Mucosa of descending colon (tissue), 3 donors: Measurements from ENCODE around the gene SALL3. TPM values are rescaled to one million over a fixed set of nuclear protein-coding genes. Genes with fewer than 3 reads are reported as not detected.

Experiments
- ATAC-seq: fragments of 200-7000 bp; cut with Tn5 transposase; one replicate; pipeline ENCODE4 v1.9.1; 2020; ENCODE audit warnings: mild to moderate bottlenecking, moderate library complexity
- DNase-seq, 3 donors: peaks; one replicate each; pipeline ENCODE4 v3.0.0-alpha.2; 2020
- H3K36me3 ChIP-seq: fragments of 200-600 bp; one replicate; pipeline ENCODE4 v1.8.0; 2021; ENCODE audit warnings: low read depth, mild to moderate bottlenecking
- H3K4me1 ChIP-seq: fragments of 200-600 bp; one replicate; pipeline ENCODE4 v1.8.0; 2021; ENCODE audit warnings: low read depth, mild to moderate bottlenecking
- H3K4me3 ChIP-seq: fragments of 200-600 bp; one replicate; pipeline ENCODE4 v1.8.0; 2021; ENCODE audit warnings: mild to moderate bottlenecking
- H3K9me3 ChIP-seq: fragments of 200-600 bp; one replicate; pipeline ENCODE4 v1.8.0; 2021; ENCODE audit warnings: mild to moderate bottlenecking
- CTCF ChIP-seq: fragments of 200-600 bp; IDR thresholded peaks from one replicate; pipeline ENCODE4 v1.8.0; 2022; ENCODE audit warnings: antibody characterized with exemption, mild to moderate bottlenecking
- intact Hi-C, 2 donors: fragments of 100-400 bp; cut with DNase I in 1 of 2; cut with micrococcal nuclease in 1 of 2; formaldehyde crosslinking; loops; one replicate each; pipeline versions ENCODE4 v1.11.0 to v1.11.1; 2022; cut with DNase I, micrococcal nuclease
- total RNA-seq, 3 donors: library from RNA; stranded (reverse); fragmentation: NEBNext Ultra II Directional in 2 of 3; extraction: Animal tissue kit (Norgen Biotek cat#: 25700) in 2 of 3; gene quantifications; one replicate each; pipeline versions ENCODE4 v1.2.1 to v1.2.4, GENCODE V29; 2021 to 2023
- donor health status: DM: no; HTN: no; CAD: no; lungs with moderate emphysema.
- donor health status: DM: no; HTN: no; CAD: no.
- donor health status: DM: no; HTN: yes; CAD: no.

The SALL3 gene
- total RNA-seq, 3 donors from 2014 or later: not detected

DNA sequence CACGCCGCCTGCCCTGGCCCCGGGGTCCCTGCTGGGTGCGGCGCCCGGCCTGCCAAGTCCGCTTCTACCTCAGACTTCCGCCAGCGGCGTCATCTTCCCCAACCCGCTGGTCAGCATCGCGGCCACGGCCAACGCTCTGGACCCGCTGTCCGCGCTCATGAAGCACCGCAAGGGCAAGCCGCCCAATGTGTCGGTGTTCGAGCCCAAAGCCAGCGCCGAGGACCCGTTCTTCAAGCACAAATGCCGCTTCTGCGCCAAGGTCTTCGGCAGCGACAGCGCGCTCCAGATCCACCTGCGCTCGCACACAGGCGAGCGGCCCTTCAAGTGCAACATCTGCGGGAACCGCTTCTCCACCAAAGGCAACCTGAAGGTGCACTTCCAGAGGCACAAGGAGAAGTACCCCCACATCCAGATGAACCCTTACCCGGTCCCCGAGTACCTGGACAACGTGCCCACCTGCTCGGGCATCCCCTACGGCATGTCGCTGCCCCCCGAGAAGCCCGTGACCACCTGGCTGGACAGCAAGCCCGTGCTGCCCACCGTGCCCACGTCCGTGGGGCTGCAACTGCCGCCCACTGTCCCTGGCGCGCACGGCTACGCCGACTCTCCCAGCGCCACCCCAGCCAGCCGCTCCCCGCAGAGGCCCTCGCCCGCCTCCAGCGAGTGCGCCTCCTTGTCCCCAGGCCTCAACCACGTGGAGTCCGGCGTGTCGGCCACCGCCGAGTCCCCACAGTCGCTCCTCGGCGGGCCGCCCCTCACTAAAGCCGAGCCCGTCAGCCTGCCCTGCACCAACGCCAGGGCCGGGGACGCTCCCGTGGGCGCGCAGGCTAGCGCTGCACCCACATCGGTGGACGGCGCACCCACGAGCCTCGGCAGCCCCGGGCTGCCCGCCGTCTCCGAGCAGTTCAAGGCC is 13.7 kb downstream of the SALL3 start:
- H3K9me3 ChIP-seq: peaks cover 10% of the 10 kb centered on the region
- no peaks in the 10 kb centered on the region for H3K4me1 ChIP-seq
- H3K36me3 ChIP-seq: no peaks in the 10 kb centered on the region
- no peak for TF ChIP-seq CTCF
- H3K4me3 ChIP-seq: no peak overlapping the region
- DNase-seq: peak in 1 of 3 donors; percentile 36
- intact Hi-C loops: no loop called here
- no peak for ATAC-seq

DNA sequence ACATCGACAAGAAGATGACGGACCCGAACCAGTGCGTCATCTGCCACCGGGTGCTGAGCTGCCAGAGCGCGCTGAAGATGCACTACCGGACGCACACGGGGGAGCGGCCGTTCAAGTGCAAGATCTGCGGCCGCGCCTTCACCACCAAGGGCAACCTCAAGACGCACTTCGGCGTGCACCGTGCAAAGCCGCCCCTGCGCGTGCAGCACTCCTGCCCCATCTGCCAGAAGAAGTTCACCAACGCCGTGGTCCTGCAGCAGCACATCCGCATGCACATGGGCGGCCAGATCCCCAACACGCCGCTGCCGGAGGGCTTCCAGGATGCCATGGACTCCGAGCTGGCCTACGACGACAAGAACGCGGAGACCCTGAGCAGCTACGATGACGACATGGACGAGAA is 14.4 kb downstream of the SALL3 start:
- Histone ChIP-seq H3K36me3 (no peaks in the 10 kb centered on the region), H3K9me3 (peaks cover 10% of the 10 kb centered on the region), H3K4me1 (no peaks in the 10 kb centered on the region), H3K4me3 (no peak overlapping the region)
- DNase-seq (peak in 1 of 3 donors; percentile 34), ATAC-seq (no peak)
- TF ChIP-seq CTCF: no peak
- intact Hi-C loops: no loop called here

- peak in 1 of 3 donors; percentile 45 for DNase-seq
- H3K36me3 ChIP-seq: no peaks in the 10 kb centered on the region
- peaks cover 10% of the 10 kb centered on the region for H3K9me3 ChIP-seq
- no peak for ATAC-seq
- no peak for TF ChIP-seq CTCF
- intact Hi-C loops: no loop called here
- no peaks in the 10 kb centered on the region for H3K4me1 ChIP-seq
- H3K4me3 ChIP-seq: no peak overlapping the region
Measured at GRCh38 chr18:78994531-78994930, 14.9 kb downstream of the SALL3 start.

- DNase-seq (peak in 1 of 3 donors; percentile 37), ATAC-seq (no peak)
- intact Hi-C loops: no loop called here
- Histone ChIP-seq H3K36me3 (no peaks in the 10 kb centered on the region), H3K4me3 (no peak overlapping the region), H3K4me1 (no peaks in the 10 kb centered on the region), H3K9me3 (peaks cover 10% of the 10 kb centered on the region)
- TF ChIP-seq CTCF: no peak
Measured at GRCh38 chr18:78994977-78995582, 15.5 kb downstream of the SALL3 start.

DNA sequence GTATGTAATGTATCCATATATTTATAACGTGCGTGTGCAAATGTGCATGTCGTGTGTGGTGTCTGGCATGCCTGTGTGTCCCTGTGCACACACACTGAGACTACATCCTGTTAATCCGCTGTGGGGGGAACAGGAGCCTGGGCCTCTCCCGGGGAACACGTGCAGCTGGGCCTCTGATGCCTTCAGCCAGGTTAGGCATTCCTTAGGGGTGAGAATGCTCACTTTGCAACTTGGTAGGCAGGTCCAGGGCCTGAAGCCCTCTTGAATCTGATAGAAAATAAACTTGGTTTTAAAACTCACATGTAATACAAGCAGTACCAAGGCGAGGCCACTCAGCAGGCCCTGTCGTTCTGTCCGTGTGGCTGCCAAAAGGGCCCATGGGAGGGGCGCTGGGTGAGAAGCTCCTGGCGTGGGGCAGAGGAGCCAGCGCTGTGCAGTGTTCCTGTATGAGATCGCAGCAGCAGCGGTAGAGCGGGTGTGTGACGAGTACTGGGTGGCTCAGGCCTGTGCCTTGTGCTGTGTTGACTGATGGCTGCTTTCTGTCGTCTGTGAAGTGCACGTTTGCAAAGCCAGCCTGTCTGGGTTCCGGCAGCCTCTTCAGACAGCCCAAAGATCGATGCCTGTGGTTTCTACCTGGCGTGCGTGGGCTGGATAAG is 16.2 kb downstream of the SALL3 start:
- no peaks in the 10 kb centered on the region for H3K4me1 ChIP-seq
- DNase-seq: peak in 1 of 3 donors; percentile 22
- no peak for ATAC-seq
- no peak overlapping the region for H3K4me3 ChIP-seq
- no peak for TF ChIP-seq CTCF
- H3K36me3 ChIP-seq: no peaks in the 10 kb centered on the region
- peaks cover 10% of the 10 kb centered on the region for H3K9me3 ChIP-seq
- intact Hi-C loops: no loop called here
